ENCODE data around the gene HSPB6.

- TF ChIP-seq CTCF (IDR thresholded peaks at IDR 0.05) (no peak), POLR2A (IDR thresholded peaks at IDR 0.05) (no peak)
Measured at GRCh38 chr19:35788205-35788960, 31.6 kb upstream of the HSPB6 start.
